Adrenal gland (tissue), 12 donors: ENCODE data around the gene CDK14. TPM values are rescaled to one million over a fixed set of nuclear protein-coding genes. Genes with fewer than 3 reads are reported as not detected.

ENCODE experiments used
- DNase-seq, 7 donors: peaks; one replicate each; pipeline ENCODE4 v3.0.0-alpha.2; 2019 to 2020
- H3K27ac ChIP-seq, 5 donors: fragments of 200-600 bp; sonication (generic) in 4 of 5; 1 replicate in 3 of 5; 2 replicates in 2 of 5; pipeline versions ENCODE4 v1.5.1 to v1.8.0; 2016 to 2020; ENCODE audit warnings: mild to moderate bottlenecking in 1 of 5
- H3K27me3 ChIP-seq: fragments of 200-600 bp; 2 replicates; pipeline ENCODE4 v1.8.0; 2021
- H3K36me3 ChIP-seq, 2 donors: fragments of 200-600 bp; replicated peaks in 1 of 2; 1 replicate in 1 of 2; 2 replicates in 1 of 2; pipeline versions ENCODE4 v1.5.1 to v1.8.0; 2018 to 2022
- H3K4me1 ChIP-seq, 2 donors: fragments of 200-600 bp; replicated peaks in 1 of 2; 1 replicate in 1 of 2; 2 replicates in 1 of 2; pipeline versions ENCODE4 v1.5.1 to v1.8.0; 2018 to 2021
- H3K4me3 ChIP-seq, 4 donors: fragments of 200-600 bp; sonication (generic) in 3 of 4; one replicate each; pipeline ENCODE4 v1.5.1; 2016 to 2018
- H3K9me3 ChIP-seq, 3 donors: fragments of 200-600 bp; sonication (generic) in 1 of 3; replicated peaks in 1 of 3; 1 replicate in 2 of 3; 2 replicates in 1 of 3; pipeline versions ENCODE4 v1.5.1 to v1.8.0; 2016 to 2021
- POLR2A ChIP-seq, 2 donors: fragments of 450-650 bp; IDR thresholded peaks; one replicate each; pipeline ENCODE4 v1.6.1; 2017; ENCODE audit warnings: antibody characterized with exemption in 2 of 2, mild to moderate bottlenecking in 2 of 2, moderate library complexity in 1 of 2
- WGBS, 4 donors: extraction: QIAGEN DNeasy Blood & Tissue Kit in 2 of 4; methylation state at CpG; one replicate each; pipeline versions ENCODE4 v1.1.5 to v1.1.7; 2013 to 2017; 5-methylcytosine and 5-hydroxymethylcytosine counted together
- intact Hi-C, 2 donors: fragments of 100-400 bp; cut with DNase I; formaldehyde crosslinking; loops; one replicate each; pipeline versions ENCODE4 v1.14.1 to v1.15.0; 2022 to 2023
- polyA plus RNA-seq, 3 donors: library from polyadenylated mRNA; stranded (reverse); fragments of 200-250 nt in 2 of 3; fragments of 350-450 nt in 1 of 3; fragmentation: Illumina TruSeq in 1 of 3; extraction: RNeasy Lipid Tissue Mini Kit (QIAGEN cat#74804) in 1 of 3; gene quantifications; one replicate each; pipeline ENCODE4 v1.2.3, GENCODE V29; 2013 to 2014
- total RNA-seq, 9 donors: library from RNA; depleted of rRNA in 4 of 9; stranded (reverse); fragments of >200 nt in 4 of 9; fragments of 120-200 nt in 1 of 9; fragmentation: NEBNext Ultra II Directional in 1 of 9; extraction: Animal tissue kit (Norgen Biotek cat#: 25700) in 1 of 9; gene quantifications; one replicate each; pipeline versions ENCODE4 v1.1.0 to v1.2.4, GENCODE V29; 2013 to 2023
- TF ChIP-seq, protein P1 (sequence below), 6 experiments: fragments of 450-650 bp in 4 of 6; fragments of 200-600 bp in 2 of 6; sonication (generic) in 1 of 6; IDR thresholded peaks; 1 replicate in 5 of 6; 2 replicates in 1 of 6; pipeline versions ENCODE4 v1.5.1 to v1.8.0; 2016 to 2021; ENCODE audit warnings: antibody characterized with exemption in 6 of 6, mild to moderate bottlenecking in 2 of 6, moderate library complexity in 1 of 6
- donor health status: healthy with polysubstance abuse.
- donor health status: Bipolar disorder and iron deficiency.
- donor health status: DM: yes; HTN: yes; CAD: no.
- donor health status: DM: no; HTN: no; CAD: no.
- donor health status: DM: no; HTN: no; CAD: no.
- donor health status: DM: yes; HTN: yes; CAD: no.

The CDK14 gene
- total and polyA plus RNA-seq, 12 donors, result 1.9 to 14.5 (median 7.6) TPM

DNA sequence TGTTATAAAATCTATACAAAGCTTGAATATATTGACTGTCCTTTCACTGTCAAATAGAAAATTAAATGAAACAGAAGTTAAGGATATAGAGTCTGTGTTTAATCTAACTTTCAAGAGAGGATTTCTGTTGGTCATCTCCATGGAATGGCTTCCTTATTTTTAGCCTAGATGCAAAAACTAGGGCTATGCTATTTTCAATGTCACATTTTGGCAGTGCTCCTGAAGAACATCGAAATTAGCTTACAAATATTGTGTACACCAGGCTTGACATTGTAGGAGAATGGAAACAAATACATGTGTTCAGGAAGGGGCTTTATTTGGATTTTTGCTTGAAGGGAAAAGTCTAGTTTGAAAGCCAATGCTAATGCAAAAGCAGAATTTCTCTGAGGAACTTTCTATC is 295.4 kb downstream of the CDK14 start:
- DNase-seq, result no peak
- WGBS, 4 donors, result 70 to 88% (median 74%) methylated on average over 1 of the region's 1 CpG
- Histone ChIP-seq H3K4me1 (peaks cover 0 to 2% of the 10 kb centered on the region in 2 donors), H3K27ac (no peak overlapping the region), H3K9me3 (no peaks in the 10 kb centered on the region), H3K27me3 (no peaks in the 10 kb centered on the region), H3K4me3 (no peak overlapping the region), H3K36me3 (no peaks in the 10 kb centered on the region)
- TF ChIP-seq, protein P1, sequence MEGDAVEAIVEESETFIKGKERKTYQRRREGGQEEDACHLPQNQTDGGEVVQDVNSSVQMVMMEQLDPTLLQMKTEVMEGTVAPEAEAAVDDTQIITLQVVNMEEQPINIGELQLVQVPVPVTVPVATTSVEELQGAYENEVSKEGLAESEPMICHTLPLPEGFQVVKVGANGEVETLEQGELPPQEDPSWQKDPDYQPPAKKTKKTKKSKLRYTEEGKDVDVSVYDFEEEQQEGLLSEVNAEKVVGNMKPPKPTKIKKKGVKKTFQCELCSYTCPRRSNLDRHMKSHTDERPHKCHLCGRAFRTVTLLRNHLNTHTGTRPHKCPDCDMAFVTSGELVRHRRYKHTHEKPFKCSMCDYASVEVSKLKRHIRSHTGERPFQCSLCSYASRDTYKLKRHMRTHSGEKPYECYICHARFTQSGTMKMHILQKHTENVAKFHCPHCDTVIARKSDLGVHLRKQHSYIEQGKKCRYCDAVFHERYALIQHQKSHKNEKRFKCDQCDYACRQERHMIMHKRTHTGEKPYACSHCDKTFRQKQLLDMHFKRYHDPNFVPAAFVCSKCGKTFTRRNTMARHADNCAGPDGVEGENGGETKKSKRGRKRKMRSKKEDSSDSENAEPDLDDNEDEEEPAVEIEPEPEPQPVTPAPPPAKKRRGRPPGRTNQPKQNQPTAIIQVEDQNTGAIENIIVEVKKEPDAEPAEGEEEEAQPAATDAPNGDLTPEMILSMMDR (IDR thresholded peaks at IDR 0.05), result no peak
- no peak for TF ChIP-seq POLR2A (IDR thresholded peaks at IDR 0.05)
- intact Hi-C loops, result no loop called here

DNA sequence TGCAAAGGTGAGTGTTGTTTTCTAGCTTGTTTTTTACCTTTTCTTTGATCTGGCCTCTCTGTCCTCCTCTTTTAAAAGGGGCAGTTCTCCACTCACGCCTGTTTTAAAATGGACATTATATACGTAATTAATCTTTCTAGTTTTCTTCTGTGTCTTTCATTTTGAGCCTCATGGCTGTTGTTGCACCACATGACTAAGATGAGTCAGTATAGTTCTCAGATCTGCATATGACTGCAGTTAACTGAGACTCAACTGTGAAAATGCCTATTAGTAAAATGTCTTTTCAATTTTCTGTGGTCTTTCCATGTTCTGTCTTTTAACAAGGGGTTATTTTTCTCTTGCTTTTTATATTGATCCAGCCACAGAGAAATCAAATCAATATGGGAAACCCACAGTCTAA is 296.1 kb downstream of the CDK14 start:
- WGBS, 4 donors, result 77 to 85% (median 82%) methylated on average over 2 of the region's 2 CpGs
- no peaks in the 10 kb centered on the region for H3K36me3 ChIP-seq
- H3K27ac ChIP-seq, result no peak overlapping the region
- no peak for DNase-seq
- H3K27me3 ChIP-seq, result no peaks in the 10 kb centered on the region
- TF ChIP-seq, protein P1 (IDR thresholded peaks at IDR 0.05), result no peak
- no peak for TF ChIP-seq POLR2A (IDR thresholded peaks at IDR 0.05)
- intact Hi-C loops, result no loop called here
- no peaks in the 10 kb centered on the region for H3K4me1 ChIP-seq
- no peaks in the 10 kb centered on the region for H3K9me3 ChIP-seq
- H3K4me3 ChIP-seq, result no peak overlapping the region

DNA sequence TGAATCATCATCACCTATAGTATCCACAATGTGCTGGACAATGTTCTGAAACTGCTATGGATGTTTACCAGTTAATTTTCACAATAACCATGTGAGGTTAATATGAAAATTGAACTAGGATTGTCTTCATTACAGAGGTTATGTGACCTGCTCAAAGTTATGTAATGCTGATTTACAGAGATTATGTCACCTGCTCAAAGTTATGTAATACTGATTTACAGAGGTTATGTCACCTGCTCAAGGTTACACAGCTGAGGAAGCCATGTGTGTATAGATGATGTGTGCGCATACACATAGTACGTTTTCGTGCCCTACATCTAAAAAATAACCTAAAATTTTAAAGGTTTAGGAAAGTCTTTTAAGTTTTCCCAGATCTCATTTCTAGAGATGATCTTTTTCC is 298.0 kb downstream of the CDK14 start:
- no peak overlapping the region for H3K4me3 ChIP-seq
- H3K27ac ChIP-seq, result no peak overlapping the region
- 88 to 94% (median 90%) methylated on average over 3 of the region's 3 CpGs for WGBS, 4 donors
- TF ChIP-seq POLR2A (IDR thresholded peaks at IDR 0.05), result no peak
- TF ChIP-seq, protein P1 (IDR thresholded peaks at IDR 0.05), result no peak
- DNase-seq, result no peak
- intact Hi-C loops, result no loop called here
- H3K9me3 ChIP-seq, result no peaks in the 10 kb centered on the region
- H3K4me1 ChIP-seq, result peaks cover 0 to 4% of the 10 kb centered on the region in 2 donors
- no peaks in the 10 kb centered on the region for H3K27me3 ChIP-seq
- H3K36me3 ChIP-seq, result no peaks in the 10 kb centered on the region

DNA sequence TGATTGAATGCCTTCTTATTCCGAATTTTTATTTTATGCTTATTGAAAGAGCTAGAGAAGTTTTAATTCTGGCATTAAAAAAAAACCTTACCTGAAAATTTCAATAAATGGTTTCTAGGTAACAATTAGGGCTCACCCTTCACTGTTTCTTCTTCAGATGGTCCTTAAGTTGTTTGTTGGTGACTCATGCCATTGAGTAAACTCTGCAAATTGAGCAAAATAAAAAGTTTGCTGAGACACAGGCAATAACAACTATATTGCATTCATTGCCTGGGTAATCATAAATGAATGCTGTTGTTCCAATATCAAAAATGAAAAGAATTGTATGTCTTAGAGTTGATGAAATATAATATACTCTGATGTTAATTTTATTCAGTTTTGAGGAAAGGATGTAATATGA is 300.3 kb downstream of the CDK14 start:
- intact Hi-C loops, result no loop called here
- no peaks in the 10 kb centered on the region for H3K36me3 ChIP-seq

More for the DNA sequence above, 300.3 kb downstream of the CDK14 start:
- H3K27me3 ChIP-seq, result no peaks in the 10 kb centered on the region
- no peak for DNase-seq
- no peak for TF ChIP-seq POLR2A (IDR thresholded peaks at IDR 0.05)
- TF ChIP-seq, protein P1 (IDR thresholded peaks at IDR 0.05), result no peak
- no peak overlapping the region for H3K27ac ChIP-seq
- no peak overlapping the region for H3K4me3 ChIP-seq
- H3K9me3 ChIP-seq, result no peaks in the 10 kb centered on the region
- H3K4me1 ChIP-seq, result peaks cover 0 to 4% of the 10 kb centered on the region in 2 donors
- 81 to 85% (median 85%) methylated on average over 1 of the region's 1 CpG for WGBS, 4 donors
